ENCODE data around the gene IL1RAP.

Gene IL1RAP

DNA sequence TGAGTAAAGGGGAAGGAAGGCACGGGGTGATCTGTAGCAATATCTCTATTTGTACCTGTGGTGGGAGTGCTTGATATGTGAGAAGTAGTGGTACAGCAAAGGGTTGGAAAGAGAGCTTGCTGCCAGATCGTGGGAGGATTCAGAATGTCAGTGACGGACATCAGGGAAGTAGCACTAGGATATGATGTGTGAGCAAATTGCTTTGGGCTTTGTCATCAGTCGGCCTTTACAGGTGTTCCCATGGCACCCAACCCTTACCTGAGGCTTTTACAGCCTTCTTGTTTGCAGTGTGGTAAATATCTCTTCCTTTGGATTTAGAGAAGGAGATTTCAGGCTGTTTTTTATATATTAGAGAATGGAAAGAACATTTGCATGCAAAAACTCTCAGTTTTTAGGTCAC is 29.8 kb downstream of the IL1RAP start:
- no peak for DNase-seq

DNA sequence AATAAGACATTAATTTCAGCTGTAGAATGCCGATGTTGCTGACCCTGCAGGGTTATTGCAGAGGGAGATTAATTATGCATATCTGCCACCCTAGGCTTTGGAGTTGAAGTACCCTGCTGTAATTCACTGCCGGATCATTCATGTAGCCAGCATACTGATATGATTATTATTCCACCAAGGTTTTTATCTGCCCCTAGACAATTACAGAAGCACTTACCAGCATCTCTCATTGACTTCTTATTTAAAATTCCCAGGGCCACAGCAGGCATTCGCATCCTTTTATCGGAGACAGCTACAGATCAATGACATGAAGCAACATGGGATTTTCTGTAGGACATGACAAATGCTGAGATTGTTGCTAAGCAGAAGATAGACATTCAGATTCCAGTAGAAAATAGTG is 31.3 kb downstream of the IL1RAP start:
- no peak for DNase-seq

DNA sequence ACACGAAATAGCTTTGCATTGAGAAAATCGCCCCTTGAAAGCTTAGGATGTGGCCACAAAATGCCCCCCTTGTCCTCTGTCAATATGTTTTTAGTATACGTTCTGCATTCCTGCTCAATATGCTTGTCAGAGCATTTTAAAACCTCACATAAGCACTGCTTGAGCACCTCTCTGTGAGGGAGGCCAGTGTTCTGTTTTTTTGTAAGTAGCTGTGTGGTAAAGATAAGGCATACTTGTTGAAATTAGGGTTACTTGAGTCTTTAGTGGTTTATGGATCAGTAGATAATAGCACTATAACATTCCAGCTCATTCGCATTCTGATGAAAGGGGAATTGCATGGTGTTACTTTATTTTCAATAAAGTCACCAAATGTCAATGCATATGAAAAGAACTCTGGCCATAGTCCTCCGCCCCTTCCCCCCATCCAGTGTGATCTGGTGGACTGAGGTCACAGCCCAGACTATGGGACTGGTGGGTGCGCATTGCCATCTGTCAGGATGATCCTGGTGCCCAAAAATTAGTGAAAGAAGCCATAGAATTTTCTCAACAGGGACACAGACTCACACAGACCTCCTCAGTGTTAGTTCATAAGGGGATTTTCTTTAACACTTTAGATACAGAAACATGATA is 33.1 kb downstream of the IL1RAP start:
- DNase-seq = no peak

DNA sequence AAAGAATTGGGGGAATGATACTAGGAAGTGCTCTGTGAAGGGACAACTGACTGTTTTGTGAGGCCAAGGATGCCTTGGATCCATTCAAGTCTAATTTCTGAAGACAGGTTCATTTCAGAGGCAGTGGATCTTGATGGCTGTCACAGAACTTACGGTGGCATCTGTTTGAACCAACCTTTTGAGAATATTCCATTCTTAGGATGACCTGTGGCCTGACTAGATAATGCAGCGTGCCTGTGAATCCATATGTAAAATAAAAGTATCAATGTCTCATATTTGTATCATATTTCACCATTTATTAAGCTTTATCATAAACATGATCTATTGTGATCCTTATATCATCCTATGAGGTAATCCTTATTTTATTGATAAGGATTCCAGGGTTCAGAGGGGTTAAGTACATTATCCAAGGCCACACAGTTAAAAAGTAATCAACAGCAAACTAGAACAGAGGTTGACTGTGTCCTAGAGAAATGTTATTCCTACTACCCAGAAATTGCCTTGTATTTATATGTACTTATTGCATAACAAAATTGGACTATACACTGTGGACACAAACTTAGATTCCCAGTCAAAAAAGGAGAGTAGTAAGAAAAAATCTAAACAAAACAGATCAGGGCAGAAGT is 34.3 kb downstream of the IL1RAP start:
- no peak for DNase-seq

DNA sequence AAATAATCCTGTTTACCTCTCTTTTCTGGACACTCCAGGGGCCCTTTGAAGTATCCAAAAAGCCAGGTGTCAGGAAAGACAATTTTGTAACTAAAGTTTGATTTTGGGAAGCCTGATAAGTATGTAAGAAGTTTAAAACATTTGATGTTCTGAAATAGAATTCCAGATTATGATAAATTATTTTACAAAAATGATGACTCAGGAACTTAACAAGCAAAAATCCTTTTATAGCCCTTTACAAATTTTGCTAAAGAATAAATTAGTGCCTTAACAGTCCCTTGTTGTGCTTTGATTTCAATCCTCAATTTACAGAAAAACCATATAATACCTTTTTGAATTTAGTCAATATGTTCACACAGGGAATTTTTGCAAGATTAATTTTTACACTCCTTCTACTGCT is 38.1 kb downstream of the IL1RAP start:
- DNase-seq = no peak

DNA sequence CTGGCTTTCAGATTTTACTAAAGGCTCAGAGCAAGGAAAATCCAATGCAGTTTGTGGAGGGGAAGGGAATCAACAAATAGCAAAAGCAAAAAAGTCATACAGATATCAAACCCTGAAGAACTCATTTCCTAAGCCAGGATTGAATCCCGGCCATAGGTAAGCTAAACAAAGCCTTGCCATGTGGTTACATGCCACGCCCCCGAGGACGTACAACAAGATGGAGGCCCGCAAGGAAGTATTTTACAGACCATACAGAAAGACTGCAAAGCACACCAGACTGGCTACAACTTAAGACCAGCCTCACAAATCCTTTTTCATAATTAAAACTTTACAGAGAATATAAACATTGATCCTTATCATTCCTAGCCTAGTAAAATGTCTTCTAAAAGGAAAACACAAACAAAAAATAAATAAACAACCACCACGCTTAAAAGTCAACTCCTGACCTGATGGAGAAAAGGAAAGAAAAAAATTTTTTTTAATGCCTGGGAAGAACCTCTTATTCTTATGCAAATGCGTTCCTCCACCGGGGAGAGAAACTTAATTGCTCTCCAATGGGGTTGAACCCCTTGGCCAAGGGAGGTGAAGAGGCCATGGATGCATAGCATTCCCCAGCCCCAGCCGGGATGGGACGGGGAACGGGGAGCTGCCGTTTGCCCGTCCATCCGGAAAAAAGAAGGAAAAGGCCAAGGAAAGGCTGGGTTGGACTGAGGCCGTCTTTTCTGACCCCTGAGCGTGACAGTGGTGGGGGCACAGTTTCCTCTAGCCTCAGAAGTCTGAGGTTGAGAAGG is 39.3 kb downstream of the IL1RAP start:
- no peak for DNase-seq

DNA sequence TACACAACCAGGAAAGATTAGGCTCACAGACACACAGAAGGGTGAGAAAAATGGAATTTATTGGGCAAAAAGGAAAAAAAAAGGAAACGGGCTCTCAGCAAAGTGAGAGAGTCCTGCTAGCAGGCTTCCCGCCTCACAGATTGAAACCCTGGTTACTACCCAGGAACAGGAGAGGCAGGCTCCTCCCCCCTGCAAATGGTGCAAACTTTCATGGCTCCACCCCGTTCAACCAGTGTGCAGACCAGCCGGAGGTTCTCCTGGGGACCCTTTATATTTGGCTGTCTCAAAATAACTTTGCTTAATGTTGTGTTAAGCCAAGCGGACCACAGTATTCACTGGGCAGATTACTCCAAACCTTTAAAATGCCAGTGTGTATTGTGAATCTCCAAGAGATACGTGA is 40.3 kb downstream of the IL1RAP start:
- DNase-seq = no peak

DNA sequence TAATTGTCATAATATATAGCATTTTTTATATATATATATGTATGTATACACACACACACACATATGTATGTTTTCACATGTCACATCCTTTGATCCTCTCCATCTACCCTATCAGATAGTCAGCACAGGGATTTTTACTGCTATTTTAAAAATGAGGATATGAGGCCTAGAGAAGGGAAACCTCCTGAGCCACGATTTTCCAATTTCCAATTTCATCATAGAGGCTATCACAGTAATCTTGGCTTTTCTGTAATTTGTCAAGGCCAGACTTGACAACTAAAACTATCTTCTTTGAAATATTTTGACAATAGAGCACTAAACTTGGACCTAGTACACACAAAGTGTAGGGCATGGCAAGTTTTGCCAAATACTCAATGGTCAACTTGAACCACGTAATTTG is 42.5 kb downstream of the IL1RAP start:
- DNase-seq = no peak

DNA sequence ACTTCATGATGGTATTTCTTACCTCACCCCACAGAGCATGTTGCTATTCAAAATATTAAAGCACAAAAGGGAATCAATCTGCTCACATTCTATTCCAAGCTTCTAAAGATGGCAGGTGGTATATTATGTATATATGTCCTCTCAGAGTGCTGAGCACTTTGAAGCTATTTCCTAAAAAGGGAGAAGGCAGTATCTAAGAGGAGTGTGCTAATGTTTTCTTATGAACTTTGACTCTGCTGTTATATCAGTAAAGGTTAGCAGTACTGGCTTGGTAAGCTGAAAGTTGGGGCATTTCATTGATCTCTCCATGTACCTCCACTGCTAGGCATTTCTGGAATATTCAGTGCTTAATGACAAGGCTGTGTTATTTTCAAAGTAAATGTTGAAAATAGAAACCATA is 43.4 kb downstream of the IL1RAP start:
- no peak for DNase-seq

DNA sequence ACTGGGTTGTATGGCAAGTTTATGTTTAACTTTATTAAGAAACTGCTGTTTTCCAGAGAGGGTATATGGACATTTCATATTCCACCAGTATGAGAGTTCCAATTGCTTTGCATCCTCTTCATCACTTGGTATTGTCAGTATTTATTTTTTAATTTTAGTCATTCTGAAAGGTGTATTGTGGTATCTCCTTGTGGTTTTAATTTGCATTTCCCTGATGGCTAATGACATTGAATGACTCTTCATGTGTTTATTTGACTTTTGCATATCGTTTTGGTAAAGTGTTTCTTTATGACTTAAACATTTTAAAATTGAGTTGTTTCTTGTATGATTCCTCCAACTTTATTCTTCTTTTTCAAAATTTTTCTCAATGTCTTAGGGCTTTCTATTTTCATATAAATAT is 44.4 kb downstream of the IL1RAP start:
- DNase-seq = no peak

DNA sequence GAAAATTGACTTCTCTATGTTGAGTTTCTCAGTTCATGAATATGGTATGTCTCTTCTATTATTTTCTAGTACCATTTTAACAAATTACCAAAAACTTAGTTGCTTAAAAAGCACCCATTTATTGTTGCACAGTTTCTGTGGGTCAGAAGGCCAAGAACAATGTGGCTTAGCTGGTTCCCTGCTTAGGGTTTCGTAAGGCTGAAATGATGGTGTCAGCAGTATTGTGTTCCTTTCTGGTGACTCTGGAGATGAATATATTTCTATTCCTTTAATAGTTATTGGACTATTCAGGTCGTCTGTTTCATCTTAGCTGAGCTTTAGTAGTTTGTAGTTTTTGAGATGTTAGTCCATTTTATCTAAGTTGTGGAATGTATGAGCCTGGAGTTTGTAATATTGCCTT is 44.9 kb downstream of the IL1RAP start:
- DNase-seq = no peak

DNA sequence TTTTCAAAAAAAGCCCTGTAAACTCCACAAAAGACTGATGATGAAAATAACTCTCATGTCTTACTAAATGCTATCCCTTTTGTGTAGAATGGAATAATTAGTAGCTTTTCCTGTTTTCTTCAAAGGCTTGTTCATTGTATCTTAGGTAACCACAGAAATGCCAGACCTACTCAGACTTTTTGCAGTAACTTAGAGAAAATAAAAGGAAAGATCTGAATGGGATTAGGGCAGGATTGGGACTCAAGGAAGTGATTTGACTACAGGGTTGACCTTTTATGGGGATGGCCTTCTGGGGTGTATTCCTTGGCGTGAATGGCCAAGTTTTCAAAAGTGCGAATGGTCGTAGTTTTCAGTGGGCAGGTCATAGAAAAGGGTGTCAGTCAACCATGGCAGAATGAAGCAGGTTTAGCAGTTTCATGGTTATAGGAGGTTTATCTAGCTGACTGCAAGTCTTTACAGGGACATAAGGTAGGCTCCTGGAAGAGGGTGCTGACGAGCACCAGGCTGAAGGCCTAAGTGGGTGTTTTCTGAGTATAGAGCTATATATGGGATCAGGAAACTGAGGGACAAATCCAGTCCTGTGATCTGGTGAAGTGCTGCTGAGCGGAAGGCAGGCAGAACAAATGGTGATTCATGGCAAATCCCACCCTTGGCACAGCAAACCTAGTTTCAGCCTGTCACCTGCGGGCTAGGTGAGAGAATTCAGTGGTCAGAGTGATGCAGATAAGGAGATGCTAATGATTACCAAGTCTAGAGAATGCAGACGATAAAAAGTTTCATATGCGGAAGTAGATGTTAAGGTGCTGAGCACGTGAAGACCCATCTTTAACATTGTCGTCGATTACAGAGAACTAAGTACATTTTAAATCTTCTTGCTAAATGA is 46.4 kb downstream of the IL1RAP start:
- DNase-seq = no peak

DNA sequence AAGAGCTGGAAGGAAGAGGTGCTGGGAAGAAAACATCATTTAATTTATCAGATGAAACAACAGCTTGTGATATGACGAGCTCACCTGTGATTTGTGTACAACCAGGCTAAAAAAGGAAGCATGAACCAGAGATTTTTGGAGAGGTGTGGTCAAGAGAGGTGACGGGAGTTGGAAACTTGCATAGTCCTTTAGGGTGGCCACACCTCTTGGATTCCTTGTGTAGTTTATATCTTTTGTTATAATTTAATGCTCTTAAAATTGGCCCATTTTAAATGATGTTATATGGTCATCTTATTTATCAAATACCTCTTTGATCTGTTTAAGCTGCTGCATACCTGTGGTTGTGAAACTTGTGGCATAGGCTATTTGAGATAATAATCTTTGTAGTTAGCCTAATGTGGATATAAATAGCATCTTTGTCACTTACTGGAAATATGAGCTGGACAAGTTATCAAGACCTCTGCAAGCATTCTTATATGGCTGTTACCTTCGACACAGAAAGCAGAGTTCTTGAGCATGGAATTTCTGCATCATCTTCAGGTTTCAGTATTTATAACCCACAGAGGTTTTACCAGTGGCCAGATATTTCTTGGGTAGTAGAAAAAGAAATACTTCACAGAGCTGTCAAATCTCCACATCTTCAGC is 49.1 kb downstream of the IL1RAP start:
- no peak for DNase-seq

DNA sequence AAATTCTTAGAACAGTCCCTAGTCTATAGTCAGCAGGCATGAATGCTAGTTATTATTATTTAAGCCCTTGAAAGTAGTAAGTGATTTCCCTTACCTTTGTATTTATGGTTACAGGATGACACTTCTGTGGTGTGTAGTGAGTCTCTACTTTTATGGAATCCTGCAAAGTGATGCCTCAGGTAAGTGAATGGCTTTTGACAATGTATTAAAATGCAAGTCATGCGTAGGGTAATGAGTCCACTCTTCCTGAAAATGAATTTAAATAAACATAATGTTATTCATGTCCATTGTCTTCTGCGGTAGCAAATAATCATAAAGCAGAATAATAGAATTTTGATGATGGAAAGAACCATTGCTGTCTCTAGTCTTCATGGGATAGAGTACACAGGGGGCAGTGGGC is 50.3 kb downstream of the IL1RAP start:
- no peak for DNase-seq

DNA sequence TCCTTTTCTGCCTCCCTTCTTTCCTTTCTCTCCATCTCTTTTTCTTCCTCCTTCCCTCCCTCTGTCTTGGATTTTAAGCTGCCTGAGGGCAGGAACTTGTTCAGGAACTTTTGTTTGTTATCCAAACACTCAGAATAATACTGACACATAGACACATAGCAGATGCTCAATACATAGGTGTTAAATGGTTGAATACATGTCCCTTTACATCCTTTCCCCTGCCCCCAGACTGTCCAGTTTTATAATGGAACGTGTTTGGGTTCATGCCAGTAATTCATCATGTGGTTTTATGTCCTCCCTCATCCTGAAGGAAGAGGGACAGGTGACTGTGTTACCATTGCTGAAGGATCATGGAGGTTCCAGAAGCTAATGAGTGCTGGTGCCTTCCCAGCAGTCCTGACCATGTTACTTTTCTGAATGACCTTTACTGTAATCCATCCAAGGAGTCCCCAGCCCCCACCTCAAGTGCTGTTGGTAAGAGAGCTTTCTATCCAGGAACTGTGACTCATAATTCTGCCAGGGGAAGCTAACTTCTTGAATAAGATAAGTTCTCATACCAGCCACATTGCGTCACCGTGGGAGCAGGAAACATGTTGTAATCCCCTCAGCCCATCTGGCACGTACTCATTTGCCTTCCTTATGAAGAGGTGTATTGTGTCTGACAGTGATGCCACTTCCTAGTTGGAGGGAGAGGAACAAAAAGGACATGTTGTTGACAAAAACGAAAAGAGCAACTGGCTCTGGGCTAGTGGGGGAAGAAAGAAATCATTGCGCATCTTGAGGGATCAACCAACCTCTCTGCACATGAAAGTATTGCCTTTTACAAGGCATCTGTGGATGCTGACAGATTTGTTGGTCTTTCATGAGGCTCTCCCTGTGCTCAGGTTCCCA is 52.4 kb downstream of the IL1RAP start:
- DNase-seq = peak; percentile 71

DNA sequence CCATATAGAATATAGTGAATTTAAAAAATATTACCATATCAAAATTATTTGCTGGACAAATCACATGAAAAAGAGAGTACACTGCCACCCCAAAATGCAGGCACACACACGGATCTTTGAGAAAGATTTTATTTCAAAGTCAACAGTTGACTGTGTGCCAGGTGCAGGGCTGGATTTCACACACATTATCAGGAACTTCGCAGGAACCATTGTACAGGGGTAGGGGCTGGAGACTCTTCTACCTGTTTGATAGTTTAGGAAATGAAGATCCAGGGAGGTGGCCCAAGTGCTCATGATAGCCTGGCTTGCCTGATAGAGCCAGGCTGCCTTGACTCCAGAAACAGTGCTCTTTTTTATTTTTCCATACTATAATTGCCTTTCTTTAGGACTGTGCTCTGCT is 54.2 kb downstream of the IL1RAP start:
- no peak for DNase-seq

DNA sequence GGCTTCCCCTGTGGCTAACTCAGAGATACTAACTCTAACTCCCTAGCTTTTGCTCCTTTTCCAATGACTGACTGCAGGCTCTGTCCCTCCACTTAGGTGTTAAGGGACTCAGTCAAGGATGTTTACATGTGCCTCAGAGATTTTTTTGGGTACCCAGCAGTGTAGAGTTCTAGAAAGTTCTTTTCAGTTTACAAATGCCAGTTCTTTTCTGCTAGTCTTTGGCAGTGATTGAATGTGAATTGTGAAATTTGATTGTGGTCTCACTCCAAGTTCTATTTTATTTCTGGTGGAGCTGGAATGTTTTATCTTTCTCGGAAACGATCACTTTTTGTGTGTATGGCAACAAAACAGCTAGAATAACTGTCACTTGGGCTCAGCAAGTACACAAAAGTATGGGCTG is 60.6 kb downstream of the IL1RAP start:
- DNase-seq = no peak

DNA sequence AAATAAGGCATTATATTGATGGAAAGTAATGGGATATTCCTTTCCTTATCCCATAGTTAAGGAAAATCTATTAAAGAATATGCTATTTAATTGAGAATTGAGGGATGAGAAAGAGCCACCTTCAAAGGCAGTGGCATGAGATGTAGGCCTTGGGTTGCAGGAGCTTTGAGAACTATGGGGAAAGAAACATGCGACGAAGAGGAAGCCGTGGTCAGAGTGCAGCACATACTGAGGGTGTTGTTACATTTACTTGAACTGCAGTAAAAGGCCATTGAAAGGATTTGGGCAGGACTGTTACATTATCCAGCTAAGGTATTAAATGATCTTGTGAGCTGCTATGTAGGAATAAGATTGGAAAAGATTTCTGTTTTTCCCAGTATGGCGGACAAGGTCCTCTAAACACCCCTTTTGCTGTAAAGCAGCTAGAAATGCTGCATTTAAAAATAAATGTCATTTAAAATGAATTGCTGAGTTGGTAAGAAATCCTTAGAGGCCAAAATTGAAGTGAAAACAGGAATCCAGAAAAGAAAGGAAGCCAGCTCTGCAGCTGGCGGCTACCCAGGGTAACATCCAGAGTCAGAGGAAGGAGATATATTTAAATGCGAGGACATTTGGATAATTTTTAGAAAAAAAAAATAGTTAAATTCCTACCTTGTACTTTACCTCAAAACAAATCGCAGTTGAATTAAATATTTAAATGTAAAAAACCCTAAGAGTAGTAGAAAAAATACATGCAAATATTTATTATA is 61.7 kb downstream of the IL1RAP start:
- no peak for DNase-seq

DNA sequence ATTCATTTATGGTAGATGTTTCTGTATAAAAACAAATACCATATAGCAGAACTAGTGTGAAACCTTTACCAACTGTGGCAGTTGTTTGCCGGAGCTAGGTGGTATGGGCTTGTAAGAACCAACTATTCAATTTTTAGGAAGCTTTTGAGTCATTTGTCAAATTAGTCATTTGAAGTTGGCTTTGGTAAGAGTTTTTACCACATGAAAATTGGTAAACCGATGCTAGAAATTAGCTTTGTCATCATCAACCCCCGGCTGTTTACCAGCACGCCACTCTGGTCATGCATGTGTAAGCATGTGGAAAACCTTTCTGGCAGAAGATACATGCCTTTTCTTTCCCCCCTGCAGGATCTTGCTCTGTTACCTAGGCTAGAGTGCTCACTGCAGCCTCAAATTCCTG is 63.3 kb downstream of the IL1RAP start:
- DNase-seq = no peak

DNA sequence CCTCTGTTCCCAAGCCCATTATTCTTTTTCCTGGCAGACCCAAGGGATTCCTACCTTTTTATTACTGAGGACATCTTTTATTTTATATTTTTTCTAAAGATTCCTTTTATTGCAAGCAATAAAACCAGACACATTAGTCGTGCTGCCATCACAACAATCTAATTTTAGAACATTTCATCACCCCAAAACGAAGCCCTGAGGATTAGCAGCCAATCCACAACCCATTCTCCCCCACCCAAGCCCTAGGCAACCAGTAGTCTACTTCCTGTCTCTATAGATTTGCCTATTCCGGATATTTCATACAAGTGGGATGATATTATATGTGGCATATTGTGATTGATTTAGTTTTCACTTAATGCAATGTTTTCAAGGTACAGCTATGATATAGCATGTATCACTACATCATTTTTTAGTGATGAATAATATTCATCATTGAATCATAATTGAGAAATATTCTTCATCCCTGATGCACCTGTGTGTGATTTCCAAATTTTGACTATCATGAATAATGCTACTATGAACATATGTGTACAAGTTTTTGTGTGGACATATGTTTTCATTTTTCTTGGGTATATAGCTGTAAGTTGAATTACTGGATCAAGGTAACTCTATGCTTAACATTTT is 65.7 kb downstream of the IL1RAP start:
- no peak for DNase-seq

DNA sequence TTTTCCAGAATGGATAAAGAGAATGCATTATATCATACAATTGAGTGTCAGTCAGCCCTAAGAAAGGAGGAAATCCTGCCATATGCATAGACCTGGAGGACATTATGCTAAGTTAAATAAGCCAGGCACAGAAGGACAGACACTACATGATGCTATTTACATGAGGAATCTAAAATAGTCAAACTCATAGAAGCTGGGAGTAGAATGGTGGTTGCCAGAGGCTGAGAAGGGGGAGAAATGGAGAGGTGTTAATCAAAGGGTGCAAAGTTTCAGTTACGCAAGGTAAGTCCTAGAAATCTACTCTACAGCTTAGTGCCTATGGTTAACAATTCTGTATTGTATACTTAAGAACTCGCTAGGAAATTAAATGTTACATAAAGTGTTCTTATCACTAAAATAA is 66.5 kb downstream of the IL1RAP start:
- DNase-seq = no peak

Measured in femur (tissue), 1 donor.